ENCODE results near the gene APBB1.

DNA sequence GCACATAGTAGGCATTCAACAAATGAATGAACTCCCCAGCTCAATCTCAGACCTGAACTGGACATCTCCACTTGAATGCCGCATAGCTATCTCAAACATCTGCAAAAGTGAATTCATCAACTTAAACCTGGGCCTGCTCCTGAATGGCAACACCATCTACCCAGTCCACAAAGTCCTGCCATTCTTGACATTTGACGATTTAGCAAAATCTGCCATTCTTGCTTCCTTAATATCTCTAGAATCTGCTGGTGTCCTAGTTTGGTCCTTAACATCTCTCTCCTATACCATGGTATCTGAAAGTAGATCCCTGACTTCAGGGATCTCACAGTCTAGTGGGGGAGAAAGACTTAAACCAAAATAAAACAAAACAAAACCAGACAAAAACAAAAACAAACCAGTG lies 34.3 kb upstream of the APBB1 start:
- TF ChIP-seq, protein P1, sequence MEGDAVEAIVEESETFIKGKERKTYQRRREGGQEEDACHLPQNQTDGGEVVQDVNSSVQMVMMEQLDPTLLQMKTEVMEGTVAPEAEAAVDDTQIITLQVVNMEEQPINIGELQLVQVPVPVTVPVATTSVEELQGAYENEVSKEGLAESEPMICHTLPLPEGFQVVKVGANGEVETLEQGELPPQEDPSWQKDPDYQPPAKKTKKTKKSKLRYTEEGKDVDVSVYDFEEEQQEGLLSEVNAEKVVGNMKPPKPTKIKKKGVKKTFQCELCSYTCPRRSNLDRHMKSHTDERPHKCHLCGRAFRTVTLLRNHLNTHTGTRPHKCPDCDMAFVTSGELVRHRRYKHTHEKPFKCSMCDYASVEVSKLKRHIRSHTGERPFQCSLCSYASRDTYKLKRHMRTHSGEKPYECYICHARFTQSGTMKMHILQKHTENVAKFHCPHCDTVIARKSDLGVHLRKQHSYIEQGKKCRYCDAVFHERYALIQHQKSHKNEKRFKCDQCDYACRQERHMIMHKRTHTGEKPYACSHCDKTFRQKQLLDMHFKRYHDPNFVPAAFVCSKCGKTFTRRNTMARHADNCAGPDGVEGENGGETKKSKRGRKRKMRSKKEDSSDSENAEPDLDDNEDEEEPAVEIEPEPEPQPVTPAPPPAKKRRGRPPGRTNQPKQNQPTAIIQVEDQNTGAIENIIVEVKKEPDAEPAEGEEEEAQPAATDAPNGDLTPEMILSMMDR (conservative IDR thresholded peaks at IDR 0.05) = no peak
- no peak for TF ChIP-seq ZFX (IDR thresholded peaks at IDR 0.05)

All from C4-2B (cell line).